Measurements from ENCODE around the gene PATL2.
A peak's percentile ranks its signal among the peaks of the same experiment; 100 is the strongest.
"Not testable (repeated sequence)": the region's sequence is repeated elsewhere in the genome, so short reads cannot be mapped to it uniquely, and the experiment has no call there.

PATL2 gene

DNA sequence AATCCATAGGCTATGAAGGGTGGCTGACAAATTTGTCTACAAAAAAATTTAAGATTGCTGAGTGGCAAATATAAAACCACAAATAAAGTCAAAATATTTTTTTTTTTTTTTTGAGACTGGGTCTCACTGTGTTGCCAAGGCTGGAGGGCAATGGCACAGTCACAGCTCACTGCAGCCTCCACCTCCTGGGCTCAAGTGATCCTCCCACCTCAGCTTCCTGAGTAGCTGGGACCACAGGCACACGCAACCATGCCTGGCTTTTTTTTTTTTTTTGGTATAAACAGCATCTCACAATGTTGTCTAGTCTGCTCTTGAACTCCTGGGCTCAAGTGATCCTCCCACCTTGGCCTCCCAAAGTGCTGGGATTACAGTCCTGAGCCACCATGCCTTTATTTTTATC, 20.9 kb downstream of the PATL2 start:
- not testable (repeated sequence) for ATAC-seq

DNA sequence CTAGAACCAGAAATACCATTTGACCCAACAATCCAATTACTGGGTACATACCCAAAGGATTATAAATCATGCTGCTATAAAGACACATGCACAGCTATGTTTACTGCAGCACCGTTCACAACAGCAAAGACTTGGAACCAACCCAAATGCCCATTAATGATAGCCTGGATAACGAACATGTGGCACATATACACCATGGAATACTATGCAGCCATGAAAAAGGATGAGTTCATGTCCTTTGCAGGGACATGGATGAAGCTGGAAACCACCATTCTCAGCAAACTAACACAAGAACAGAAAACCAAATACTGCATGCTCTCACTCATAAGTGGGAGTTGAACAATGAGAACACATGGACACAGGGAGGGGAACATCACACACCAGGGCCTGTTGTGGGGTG, 21.8 kb downstream of the PATL2 start:
- not testable (repeated sequence) for ATAC-seq

DNA sequence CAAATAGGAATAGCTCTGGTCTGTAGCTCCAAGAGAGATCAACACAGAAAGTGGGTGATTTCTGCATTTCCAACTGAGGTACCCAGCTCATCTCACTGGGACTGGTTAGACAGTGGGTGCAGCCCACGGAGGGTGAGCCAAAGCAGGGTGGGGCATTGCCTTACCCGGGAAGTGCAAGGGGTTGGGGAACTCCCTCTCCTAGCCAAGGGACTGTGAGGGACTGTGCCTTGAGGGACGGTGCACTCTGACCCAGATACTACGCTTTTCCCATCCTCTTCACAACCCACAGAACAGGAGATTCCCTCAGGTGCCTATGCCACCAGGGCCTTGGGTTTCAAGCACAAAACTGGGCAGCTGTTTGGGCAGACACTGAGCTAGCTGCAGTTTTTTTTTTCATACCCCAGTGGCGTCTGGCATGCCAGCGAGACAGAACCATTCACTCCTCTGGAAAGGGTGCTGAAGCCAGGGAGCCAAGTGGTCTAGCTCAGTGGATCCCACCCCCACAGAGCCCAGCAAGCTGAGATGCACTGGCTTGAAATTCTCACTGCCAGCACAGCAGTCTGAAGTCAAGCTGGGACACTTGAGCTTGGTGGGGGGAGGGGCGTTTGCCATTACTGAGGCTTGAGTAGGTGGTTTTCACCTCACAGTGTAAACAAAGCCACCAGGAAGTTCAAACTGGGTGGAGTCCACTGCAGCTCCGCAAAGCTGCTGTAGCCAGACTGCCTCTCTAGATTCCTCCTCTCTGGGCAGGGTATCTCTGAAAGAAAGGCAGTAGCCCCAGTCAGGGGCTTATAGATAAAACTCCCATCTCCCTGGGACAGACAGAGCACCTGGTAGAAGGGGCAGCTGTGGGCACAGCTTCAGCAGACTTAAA, 28.1 kb downstream of the PATL2 start:
- peak in 1 of 2 donors; percentile 28 for ATAC-seq

DNA sequence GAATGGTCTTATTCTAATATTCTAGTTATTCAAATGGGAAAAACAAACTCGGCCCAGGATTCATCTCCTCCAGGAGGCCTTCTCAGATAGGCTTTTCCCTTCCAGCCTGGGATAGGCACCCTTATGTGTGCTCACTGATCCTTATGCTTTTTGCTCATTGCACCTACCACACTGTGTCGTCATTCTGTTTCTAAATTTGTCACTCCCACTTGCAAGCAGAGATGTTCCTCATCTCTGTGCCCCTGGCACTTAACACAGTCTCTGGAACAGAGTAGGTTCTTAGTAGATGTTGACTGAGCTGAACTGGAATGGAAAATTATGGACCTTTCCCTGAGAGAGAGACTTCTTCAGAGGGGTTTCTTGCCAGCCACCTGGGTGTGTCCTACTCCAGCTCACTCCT, 28.9 kb downstream of the PATL2 start:
- ATAC-seq: peak in 1 of 2 donors; percentile 47

DNA sequence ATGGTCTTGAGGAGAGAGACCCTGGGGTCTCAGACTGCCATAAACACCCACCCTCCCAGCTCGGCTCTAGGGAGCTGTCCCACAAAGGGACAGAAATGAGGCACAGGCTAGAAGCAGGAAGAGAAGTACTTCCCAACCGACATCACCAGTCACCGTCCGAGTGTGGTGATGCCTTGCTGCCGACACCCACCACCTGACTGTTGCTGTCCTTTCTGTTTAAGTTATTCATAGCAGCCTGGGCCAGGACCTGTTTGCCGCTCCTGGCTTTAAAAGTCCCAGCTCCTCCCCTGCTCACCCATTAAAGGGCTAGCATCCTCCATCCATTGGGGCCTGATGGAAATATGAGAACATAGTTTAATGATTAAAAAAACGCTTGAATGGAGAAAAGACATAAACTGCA, 34.4 kb downstream of the PATL2 start:
- ATAC-seq: peak; percentile 48 to 56

DNA sequence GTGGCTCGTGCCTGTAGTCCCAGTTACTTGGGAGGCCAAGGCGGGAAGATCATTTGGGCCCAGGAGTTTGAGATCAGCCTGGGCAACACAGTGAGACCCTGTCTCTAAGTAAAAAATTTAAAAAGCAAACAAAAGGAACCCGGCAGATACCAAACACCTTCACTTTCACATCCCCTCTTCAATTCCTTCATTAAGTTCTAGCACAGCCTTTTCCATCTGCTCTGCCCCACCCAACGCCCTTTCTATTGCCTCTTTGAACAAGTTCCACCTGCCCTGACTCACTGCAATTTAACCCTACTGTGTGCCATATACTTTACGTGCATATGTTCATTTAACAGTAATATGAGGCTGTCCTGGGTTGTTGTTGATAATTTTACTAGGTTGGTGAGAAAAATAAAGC, 35.2 kb downstream of the PATL2 start:
- no peak for ATAC-seq

DNA sequence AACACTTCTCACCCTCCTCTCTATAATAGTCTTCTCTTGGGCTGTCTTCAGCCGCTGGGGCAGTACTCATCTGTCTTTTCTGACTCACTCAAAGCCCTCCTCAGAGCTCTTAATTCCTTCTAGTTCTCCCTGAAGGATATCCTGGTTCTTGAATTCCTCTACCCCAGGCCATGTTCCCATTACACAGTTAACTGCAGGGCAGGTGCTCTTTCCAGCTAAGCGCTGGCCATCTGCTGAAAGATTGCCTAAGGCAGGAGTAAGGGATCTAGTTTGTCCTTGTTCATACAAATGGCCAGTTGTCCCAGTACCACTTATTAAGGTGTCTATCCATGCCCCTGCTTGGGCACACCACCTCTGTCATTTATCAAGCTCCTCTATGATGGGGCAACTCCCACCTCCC, 37.5 kb downstream of the PATL2 start:
- ATAC-seq: no peak

DNA sequence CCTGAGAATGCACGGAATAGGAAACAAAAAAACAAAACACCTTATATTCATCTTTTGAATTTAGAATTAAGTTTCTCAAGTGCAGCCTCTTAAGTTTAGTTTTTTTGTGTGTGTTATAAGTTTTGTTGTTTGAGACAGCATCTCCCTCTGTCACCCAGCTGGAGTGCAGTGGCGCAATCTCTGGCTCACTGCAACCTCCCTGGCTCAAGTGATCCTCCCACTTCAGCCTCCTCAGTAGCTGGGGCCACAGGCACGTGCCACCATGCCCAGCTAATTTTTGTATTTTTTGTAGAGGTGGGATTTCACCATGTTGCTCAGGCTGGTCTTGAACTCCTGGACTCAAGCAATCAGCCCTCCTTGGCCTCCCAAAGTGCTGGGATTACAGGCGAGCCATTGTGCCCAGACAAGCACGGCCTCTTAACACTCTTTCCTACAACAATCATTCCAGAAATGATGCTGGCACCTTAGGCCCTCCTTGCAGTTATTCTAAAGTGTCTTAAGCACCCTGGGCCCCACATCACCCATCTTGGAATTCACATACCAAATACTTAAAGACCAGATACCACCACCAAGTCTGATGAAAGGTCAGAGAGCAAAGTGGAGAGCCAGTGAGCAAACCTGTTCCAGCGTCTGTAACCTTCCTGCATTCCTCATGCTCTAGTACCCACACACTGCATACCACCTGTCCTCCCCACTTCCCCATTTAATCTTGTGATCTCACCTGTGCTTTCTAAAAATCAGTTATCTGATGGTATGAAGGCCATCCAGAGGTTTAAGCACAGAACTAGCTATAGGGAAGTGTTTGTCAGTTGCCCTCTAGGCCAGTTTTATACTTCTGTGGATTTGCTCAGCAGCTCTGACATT, 40.8 kb downstream of the PATL2 start:
- no peak for ATAC-seq

DNA sequence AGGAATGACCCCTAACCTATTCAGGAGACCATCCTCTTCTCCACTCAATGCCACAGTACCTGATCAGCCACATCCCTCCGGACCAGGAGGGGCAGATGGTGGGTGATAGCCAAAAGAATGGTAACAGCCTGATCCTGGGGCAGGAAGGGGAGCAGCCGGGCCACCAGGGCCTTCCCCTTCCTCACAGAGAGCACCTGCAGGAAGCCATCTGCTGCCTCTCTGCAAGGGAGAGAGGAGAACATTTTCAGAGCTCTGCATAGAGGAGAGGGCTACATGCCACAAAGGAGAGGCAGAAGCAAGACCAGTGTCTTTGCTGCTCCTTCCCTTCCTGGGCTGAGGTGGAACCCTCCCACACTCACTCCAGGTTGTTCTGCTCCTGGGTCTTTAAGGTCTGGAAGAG, 42.2 kb downstream of the PATL2 start:
- ATAC-seq: no peak

DNA sequence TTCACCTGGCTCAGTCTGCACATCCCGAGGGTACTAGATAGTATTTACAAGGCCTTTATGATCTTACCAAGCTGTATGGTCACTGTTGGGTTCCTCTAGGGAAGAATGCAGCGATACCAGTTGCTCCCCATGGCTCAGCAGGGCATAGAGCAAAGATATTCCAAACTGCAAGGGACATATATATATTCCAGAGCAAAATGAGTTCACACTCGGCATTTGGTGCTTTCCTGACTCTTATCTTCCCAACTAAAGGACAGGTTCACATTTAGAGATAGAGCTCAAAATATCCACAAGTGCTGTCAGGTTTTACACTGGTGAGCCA, 44.1 kb downstream of the PATL2 start:
- ATAC-seq: no peak

DNA sequence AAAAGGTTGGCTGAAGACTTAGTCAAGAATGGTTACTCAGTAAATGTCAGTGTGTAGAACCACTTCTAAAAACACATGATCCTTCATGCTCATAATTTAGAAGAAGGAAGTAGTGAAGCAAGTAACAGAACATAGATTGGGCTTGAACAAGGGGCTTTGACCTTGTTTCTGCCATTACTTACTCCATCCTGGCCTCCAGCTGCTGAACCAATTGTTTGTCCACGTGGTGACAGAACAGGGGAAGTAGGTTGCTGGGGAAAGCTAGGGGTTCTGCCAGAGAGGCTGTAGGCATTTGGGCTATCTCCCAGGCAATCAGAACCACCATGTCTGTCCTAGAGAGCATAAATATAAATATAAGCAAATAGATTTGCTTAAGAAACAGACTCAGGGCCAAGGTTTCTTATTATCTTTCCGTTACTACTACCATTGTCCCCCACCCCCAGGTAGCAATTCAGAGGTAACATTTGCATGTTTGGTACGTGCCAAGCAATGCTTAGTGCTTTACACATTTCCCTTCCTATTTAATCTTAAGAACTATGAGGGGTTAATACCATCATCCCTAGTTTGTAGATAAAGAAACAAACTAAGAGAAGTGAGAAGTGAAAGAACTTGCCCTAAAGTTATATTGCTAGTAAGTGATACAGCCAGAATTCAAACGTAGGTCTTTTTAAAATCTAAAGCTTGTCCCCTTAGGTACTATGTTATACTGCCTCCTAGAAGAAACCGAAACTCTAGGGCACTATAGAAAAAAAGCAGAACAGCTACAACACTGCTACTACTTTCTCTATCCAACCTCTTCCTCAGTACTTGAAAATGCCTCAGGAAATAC, 44.7 kb downstream of the PATL2 start:
- no peak for ATAC-seq

DNA sequence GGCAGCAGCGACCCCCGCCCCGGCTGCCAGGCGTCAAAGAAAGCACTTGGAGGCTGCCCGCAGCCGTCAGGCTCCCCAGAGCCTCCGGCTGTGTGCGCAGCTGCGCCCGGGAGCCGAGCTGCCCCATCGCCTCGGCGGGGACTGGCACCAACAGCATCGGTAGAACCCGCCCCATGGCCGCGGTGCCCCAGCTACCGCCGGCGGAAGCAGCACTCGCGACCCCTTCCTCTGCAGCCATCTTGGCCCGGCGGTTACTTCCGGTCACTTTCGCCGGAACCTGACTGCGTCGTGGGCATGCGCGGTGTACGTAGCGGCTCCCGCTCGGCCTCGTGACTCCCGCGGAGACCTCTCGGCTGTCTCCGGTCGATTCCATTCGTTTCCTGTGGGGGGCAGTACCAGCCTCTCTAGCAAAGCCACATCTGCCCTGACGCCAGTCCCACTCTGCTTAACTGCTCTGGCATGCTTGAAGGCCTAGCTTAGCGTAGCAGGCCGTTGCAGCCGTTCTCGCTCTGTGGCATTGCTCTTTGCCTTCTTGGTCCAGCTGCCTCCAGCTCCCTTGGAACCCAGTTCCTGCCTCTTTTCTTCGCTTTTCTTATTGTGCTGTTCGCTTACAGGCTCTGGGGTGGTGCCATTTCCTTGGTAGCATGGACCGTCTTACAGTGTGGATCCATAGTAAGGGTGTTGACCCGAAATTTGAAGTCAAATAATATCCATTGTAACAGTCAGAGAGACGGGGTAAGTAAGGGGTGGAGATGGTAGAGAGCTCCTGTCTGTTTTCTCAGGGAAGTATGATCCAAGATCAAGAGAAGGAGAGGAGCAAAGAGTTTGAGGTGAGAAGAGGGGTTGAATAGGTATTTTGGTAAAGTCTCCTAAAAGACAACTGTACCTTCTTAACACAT, 47.5 kb downstream of the PATL2 start, which contains the start of gene SPG11:
Gene SPG11 (minus strand): TSS at position 253 of the 899 bp plus-strand sequence. CDS start 15 bp downstream, at position 238.
- peak; percentile 85 to 87 for ATAC-seq

DNA sequence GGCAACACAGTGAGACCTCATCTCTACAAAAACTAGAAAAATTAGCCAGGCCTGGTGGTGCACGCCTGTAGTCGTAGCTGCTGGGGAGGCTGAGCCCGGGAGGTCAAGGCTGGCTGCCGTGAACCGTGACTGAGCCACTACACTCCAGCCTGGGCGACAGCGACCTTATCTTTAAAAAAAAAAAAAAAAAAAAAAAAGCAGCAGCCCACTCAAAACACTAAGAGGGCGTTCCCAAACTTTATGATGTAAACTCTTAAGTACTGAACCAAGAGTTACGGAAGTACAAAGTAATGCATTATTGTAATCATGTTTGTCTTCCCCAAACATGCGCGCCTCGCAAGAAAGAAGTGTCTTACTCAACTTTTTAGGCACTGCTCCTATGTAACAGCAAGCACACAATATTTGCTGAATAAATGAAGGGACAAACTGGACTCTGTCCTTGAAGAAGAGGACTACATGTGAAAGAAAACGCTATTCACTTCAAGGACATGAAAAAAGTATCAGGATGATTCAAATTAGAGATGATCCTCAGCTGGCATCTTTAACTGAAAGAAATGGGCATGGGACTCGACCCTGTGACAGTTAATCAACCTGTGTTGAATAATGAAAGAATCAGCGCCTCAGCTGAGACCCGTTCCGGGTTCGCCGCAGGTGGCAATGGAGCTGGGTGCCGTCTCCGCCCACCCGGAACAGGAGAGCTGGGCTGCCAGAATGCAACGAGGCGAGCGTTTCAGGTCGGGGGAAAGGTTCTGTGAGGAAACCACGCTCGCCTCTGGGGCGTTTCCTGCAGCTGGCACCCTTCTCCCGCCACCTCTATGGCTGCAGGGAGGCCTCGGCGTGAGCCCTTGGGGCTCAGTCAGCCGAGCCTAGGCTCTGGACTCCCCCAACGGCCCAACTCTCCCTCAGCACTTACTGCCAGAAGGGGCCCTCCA, 48.4 kb downstream of the PATL2 start:
- ATAC-seq: peak; percentile 44 to 59

DNA sequence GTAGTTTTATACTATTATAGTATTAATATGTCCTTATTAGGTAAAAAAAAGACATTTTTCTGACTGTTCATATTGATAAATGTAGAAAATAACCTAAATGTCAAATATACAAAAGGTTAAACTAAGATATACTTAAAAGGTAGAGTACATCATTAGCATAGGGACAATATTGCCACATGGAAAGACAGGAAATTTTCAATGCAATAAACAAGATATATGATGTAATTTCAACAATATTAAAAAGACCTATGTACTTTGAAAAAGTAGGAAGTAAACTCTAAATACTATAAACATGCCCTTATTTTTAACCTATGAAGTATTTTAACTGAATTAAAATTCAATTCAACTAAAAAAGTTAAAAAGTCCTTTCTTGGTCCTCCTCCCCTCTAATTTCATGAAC, 49.5 kb downstream of the PATL2 start:
- ATAC-seq: no peak

DNA sequence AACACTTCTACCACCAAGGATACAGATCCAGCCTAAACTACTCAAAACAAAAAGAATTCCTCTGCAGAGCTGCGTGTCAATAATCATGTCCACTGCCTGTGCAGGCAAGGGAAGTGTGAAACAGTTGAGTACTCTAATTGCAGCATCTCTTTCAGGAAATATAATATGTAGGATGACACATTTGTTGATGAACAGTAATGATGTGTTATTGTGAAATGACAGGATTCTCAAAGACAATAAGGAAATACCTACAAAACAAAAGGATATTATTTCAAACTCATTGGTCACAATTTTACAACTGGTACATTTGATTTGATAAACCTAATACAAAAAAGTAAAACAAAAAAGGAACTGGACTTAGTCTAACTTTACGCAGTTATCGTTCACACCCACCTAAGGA, 52.1 kb downstream of the PATL2 start:
- ATAC-seq: no peak

DNA sequence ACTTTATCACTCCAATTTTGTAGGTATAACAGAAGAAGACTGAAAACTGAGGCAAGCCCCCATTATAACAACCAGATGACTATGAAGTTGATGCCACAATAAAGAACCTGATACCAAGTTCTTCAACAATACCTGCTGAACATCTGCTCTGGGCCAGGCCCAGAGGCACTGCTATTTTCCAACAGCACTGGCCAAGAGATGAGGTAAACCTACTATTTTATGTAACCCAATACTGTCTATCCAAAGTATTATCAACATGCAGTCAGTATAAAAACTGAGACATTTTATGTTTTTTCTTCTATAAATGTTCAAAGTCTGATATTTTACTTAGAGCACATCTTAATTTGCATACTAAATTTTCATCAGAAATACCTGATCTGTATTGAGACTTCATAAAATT, 53.7 kb downstream of the PATL2 start:
- no peak for ATAC-seq

DNA sequence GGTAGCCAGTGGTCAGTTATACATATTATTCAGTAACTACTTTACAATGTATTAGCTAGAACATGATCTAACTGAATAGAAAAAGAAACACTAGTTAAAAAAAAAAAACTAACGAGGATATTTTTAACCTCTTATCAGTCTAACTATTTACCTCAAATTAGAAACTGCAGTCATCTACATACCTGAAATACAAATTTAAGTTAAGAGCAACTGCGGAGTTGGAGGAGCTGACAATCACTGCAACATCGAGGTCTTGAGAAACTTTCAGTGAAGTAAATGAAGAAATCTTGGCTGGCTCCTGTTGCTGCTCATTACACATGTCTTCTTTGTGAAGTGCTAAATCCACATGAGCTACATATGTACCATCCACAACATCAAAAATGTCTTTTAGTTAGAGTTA, 54.2 kb downstream of the PATL2 start:
- no peak for ATAC-seq

DNA sequence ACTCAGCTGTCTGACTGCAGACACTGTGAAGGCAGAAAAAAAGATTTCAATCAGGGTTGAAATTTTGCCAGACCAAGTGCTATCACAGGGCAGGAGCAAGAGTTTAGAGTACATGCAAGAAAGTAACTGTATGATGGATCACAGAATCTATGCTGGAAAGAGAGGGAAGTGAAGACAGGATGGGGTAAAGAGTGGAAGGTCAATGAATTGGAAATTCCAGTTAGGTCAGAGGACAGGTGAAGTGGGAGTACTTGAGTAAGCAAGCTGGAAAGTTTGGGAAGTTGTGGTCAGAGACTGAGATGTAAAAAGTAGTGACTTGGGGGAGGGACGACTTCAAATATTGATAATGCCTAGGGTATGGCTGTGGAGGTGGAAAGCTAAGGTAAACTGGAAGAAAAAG, 54.8 kb downstream of the PATL2 start:
- ATAC-seq: no peak

DNA sequence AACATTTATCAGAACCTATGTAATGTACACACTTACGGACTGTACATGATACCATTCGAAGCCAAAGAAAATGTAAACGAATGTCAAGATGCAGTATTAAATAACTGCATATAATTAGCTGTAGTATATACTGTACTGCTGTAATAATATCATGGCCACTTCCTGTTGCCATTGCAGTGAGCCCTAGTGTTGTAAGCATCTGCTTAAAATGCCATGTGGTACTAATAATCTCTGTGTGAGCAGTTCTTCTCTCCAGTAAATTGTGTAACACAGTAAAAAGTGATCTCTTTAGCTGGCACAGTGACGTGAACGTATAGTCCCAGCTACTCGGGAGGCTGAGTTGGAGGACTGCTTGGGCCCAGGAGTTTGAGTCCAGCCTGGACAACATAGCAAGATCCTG, 56.3 kb downstream of the PATL2 start:
- no peak for ATAC-seq

DNA sequence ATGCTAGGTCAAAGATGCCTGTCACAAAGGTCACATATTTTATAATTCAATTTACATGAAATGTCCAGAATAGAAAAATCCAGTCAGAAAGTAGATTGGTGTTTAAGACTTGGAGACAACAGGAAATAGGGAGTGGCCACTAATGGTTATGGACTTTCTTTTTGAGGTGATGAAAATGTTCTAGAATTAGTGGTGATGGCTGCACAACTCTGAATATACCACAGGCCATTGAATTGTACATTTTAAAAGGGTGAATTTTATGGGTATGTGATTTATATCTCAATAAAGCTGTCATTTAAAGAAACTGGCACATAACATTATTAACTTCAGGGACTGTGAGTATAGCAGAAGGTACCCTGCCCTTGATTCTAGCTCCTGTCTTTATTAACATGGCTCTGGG, 63.5 kb downstream of the PATL2 start:
- no peak for ATAC-seq

DNA sequence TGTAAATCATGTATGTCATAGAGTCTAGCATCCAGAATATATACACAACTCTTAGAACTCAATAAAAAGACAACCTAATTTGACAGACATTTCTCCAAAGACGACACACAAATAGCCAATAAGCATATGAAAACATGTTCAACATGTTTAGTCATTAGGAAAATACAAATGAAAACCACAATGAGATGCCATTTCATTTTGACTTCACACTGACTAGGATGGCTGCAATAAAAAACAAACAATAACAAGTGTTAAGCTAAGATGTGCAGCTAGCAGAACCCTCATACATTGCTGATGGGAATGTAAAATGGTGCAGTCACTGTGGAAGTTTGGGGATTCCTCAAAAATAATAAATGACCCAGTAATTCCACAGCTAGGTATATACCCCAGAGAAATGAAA, 64.1 kb downstream of the PATL2 start:
- peak; percentile 63 to 78 for ATAC-seq
